DND-41 (cell line): ENCODE measurements around the gene IGFBP1.
"Not testable (repeated sequence)": the region's sequence is repeated elsewhere in the genome, so short reads cannot be mapped to it uniquely, and the experiment has no call there.

Source experiments
- ATAC-seq: fragments of 200-7000 bp; cut with Tn5 transposase; 3 replicates; pipeline ENCODE4 v1.9.1; 2021; ENCODE audit warnings: low read depth; ENCODE audit not compliant: insufficient read depth
- DNase-seq: peaks from one replicate; pipeline ENCODE4 v3.0.0-alpha.2; 2020
- H2AFZ ChIP-seq: 2 replicates; pipeline ENCODE4 v1.6.0; 2012; ENCODE audit warnings: low read depth, low read length
- H3K27ac ChIP-seq: 2 replicates; pipeline ENCODE4 v1.5.1; 2012; ENCODE audit warnings: low read length, inconsistent platforms
- H3K27me3 ChIP-seq: fragments of 200-600 bp; sonication (generic); 2 replicates; pipeline ENCODE4 v1.6.0; 2012; ENCODE audit warnings: low read length, mild to moderate bottlenecking, inconsistent platforms; ENCODE audit not compliant: insufficient read depth, poor library complexity
- H3K36me3 ChIP-seq: 2 replicates; pipeline ENCODE4 v1.5.1; 2012; ENCODE audit warnings: low read length, inconsistent platforms; ENCODE audit not compliant: insufficient read depth
- H3K4me1 ChIP-seq: 2 replicates; pipeline ENCODE4 v1.5.1; 2012; ENCODE audit warnings: mild to moderate bottlenecking, low read length; ENCODE audit not compliant: insufficient read depth
- H3K4me2 ChIP-seq: 2 replicates; pipeline ENCODE4 v1.6.0; 2012; ENCODE audit warnings: mild to moderate bottlenecking, moderate library complexity, low read length, inconsistent platforms; ENCODE audit not compliant: insufficient read depth
- H3K4me3 ChIP-seq, 2 experiments: fragments of 200-600 bp in 1 of 2; shearing (Covaris generic) in 1 of 2; 2 replicates each; pipeline ENCODE4 v1.5.1; 2012 to 2016; ENCODE audit warnings: inconsistent platforms in 2 of 2, low read length in 2 of 2, mild to moderate bottlenecking in 2 of 2, low read depth in 1 of 2, moderate library complexity in 1 of 2
- H3K79me2 ChIP-seq: 2 replicates; pipeline ENCODE4 v1.6.0; 2012; ENCODE audit warnings: low read length, inconsistent platforms; ENCODE audit not compliant: insufficient read depth
- H3K9ac ChIP-seq: 2 replicates; pipeline ENCODE4 v1.6.0; 2012; ENCODE audit warnings: low read depth, mild to moderate bottlenecking, inconsistent platforms, low read length, moderate library complexity
- H3K9me3 ChIP-seq: 2 replicates; pipeline ENCODE4 v1.5.1; 2012; ENCODE audit warnings: low read length, moderate library complexity, mild to moderate bottlenecking, inconsistent platforms; ENCODE audit not compliant: insufficient read depth, severe bottlenecking
- H4K20me1 ChIP-seq: 2 replicates; pipeline ENCODE4 v1.6.0; 2012; ENCODE audit warnings: low read length; ENCODE audit not compliant: insufficient read depth
- EZH2 ChIP-seq: IDR thresholded peaks from 3 replicates; pipeline ENCODE4 v1.6.1; 2012; ENCODE audit warnings: borderline replicate concordance, low read depth, mild to moderate bottlenecking, moderate library complexity, low read length, inconsistent platforms; ENCODE audit not compliant: severe bottlenecking
- TF ChIP-seq, protein P1 (sequence below): IDR thresholded peaks from 2 replicates; pipeline ENCODE4 v1.5.1; 2012; ENCODE audit warnings: borderline replicate concordance, low read length, moderate library complexity, mild to moderate bottlenecking; ENCODE audit not compliant: poor library complexity, severe bottlenecking; ENCODE audit errors: extremely low read depth

Gene IGFBP1

DNA sequence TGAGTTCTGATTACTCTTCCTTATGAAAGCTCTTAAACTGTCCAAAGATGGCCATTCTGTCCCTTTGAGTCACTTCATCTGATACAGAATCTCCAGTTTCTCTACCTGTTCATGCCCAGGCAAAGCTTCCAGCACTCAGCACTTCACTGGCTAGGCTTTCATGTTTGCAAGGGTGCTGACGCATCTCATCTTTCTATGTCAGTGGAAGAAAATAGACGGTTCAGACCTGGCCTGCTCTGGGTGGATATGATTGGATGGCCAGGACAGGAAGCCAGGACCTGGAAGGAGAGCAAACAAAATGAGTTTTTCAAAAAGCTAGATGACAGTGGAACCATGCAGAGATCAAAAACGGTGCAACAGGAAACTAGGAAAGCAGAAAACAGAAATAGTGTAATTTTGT, 32.6 kb upstream of the IGFBP1 start:
- not testable (repeated sequence) for H3K27me3 ChIP-seq, H3K36me3 ChIP-seq, H3K4me1 ChIP-seq, H3K4me2 ChIP-seq, H4K20me1 ChIP-seq, H3K9me3 ChIP-seq, H3K27ac ChIP-seq, H2AFZ ChIP-seq, DNase-seq, H3K9ac ChIP-seq, H3K4me3 ChIP-seq, ATAC-seq, H3K79me2 ChIP-seq

DNA sequence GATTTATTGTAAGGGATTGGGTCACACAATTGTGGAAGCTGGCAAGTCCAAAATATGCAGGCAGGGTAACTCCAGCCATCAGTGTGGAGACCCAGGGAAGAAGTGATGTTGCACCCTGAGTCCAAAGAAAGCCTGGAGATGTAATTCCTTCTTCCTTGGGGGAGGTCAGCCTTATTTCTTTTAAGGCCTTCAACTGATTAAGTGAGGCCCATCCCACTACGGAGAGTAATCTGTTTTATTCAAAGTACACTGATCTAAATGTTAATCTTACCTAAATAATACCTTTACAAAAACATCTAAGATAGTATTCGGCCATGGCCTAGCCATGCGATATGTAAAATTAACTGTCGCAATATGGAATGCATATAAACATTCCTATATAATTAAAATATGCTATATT, 31.4 kb upstream of the IGFBP1 start:
- H4K20me1 ChIP-seq: not testable (repeated sequence)

DNA sequence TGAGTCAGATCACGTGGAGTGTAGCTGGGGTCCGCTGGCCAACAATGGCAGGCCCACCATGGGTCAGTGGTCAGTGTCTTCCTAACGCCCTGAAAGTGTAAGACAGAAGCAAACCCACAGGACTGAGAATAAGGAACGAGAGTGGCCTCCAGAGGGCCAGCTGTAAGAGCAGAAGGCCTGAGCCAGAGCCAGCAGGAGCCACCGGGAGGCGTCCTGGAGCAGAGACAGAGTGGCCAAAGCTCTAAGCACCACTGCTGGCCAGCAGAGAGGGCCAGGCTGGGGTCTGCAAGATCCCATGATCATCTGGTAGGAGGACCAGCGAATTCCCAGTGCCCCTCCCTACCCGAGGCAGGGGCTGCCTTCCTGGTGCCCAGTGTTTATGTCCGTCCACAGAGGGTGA, 24.6 kb upstream of the IGFBP1 start:
- DNase-seq (no peak), ATAC-seq (no peak)
- no peak overlapping the region for H3K9ac ChIP-seq
- peaks cover 3% of the 10 kb centered on the region for H3K27me3 ChIP-seq
- TF ChIP-seq EZH2: no peak
- TF ChIP-seq, protein P1, sequence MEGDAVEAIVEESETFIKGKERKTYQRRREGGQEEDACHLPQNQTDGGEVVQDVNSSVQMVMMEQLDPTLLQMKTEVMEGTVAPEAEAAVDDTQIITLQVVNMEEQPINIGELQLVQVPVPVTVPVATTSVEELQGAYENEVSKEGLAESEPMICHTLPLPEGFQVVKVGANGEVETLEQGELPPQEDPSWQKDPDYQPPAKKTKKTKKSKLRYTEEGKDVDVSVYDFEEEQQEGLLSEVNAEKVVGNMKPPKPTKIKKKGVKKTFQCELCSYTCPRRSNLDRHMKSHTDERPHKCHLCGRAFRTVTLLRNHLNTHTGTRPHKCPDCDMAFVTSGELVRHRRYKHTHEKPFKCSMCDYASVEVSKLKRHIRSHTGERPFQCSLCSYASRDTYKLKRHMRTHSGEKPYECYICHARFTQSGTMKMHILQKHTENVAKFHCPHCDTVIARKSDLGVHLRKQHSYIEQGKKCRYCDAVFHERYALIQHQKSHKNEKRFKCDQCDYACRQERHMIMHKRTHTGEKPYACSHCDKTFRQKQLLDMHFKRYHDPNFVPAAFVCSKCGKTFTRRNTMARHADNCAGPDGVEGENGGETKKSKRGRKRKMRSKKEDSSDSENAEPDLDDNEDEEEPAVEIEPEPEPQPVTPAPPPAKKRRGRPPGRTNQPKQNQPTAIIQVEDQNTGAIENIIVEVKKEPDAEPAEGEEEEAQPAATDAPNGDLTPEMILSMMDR: no peak
- no peak overlapping the region for H3K4me2 ChIP-seq
- no peaks in the 10 kb centered on the region for H3K9me3 ChIP-seq
- no peak overlapping the region for H2AFZ ChIP-seq
- no peaks in the 10 kb centered on the region for H3K79me2 ChIP-seq
- no peak overlapping the region for H3K4me3 ChIP-seq
- no peaks in the 10 kb centered on the region for H3K4me1 ChIP-seq
- no peak overlapping the region for H3K27ac ChIP-seq
- H4K20me1 ChIP-seq: no peaks in the 10 kb centered on the region
- H3K36me3 ChIP-seq: no peaks in the 10 kb centered on the region

More for the DNA sequence above, 31.4 kb upstream of the IGFBP1 start:
- not testable (repeated sequence) for H3K4me1 ChIP-seq, H3K79me2 ChIP-seq, H3K27me3 ChIP-seq, H3K9me3 ChIP-seq, H3K4me3 ChIP-seq, H3K27ac ChIP-seq, ATAC-seq, H3K36me3 ChIP-seq, DNase-seq, H3K4me2 ChIP-seq, H2AFZ ChIP-seq, H3K9ac ChIP-seq

DNA sequence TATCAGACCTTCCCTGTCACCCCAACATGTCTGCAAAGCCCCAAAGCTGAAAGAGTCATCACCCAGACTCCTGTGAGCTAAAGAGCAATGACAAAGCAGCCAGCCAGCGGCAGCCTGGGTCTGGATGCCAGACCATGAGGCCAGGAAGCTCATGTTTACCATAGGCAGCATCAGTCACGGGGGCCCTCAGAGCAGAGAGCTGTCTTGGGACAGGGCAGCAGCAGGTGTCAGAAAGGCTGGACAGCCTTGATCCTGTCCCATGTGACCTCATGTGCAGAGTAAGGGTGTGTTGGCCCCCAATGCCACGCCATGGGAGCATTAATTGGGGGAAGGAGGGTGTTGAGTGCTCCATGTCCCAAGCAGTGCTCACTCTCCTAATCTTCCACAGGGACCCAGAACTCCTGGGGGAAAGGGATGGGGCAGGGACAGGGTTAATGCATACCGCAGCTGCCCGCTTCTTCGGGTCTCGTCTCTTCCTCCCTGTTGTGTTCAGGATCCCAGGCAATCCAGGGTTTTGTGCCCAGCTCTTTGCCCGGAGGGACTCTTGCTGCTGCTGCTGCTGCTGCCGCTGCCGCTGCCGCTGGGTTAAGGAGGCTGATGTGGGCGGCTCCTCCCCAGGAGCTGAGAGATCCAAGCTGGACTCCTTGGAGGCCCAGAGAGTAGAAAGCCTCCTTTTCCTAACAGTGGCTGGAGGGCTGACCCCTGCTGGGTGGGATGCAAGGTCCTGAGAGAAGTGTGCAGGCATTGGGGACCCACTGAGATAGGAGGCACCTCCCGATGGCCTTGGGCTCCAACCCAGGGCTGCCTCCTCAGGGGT, 22.5 kb upstream of the IGFBP1 start:
- Histone ChIP-seq H3K4me2 (no peak overlapping the region), H3K9ac (no peak overlapping the region), H3K9me3 (no peaks in the 10 kb centered on the region), H3K79me2 (no peaks in the 10 kb centered on the region), H4K20me1 (no peaks in the 10 kb centered on the region), H3K27ac (no peak overlapping the region), H3K4me1 (no peaks in the 10 kb centered on the region), H3K27me3 (peaks cover 4% of the 10 kb centered on the region), H3K4me3 (no peak overlapping the region), H2AFZ (no peak overlapping the region), H3K36me3 (no peaks in the 10 kb centered on the region)
- DNase-seq (no peak), ATAC-seq (no peak)
- TF ChIP-seq EZH2: no peak
- TF ChIP-seq, protein P1: no peak
